ENCODE results near the gene IRF5. TPM values are rescaled to one million over a fixed set of nuclear protein-coding genes. Genes with fewer than 3 reads are reported as not detected.

Gene IRF5
- total RNA-seq, 1 experiment from 2014 or later = 0.66 TPM

- POLR2A ChIA-PET = no interaction called here
- H3K27me3 Mint-ChIP-seq (ENCODE audit: low read depth) = peaks cover 7% of the 10 kb centered on the region; the same call in 1 of the 2 replicates
Measured at GRCh38 chr7:128890306-128891109, 47.2 kb upstream of the IRF5 start.

More at GRCh38 chr7:128890306-128891109, 47.2 kb upstream of the IRF5 start:
- TF ChIP-seq, protein P1, sequence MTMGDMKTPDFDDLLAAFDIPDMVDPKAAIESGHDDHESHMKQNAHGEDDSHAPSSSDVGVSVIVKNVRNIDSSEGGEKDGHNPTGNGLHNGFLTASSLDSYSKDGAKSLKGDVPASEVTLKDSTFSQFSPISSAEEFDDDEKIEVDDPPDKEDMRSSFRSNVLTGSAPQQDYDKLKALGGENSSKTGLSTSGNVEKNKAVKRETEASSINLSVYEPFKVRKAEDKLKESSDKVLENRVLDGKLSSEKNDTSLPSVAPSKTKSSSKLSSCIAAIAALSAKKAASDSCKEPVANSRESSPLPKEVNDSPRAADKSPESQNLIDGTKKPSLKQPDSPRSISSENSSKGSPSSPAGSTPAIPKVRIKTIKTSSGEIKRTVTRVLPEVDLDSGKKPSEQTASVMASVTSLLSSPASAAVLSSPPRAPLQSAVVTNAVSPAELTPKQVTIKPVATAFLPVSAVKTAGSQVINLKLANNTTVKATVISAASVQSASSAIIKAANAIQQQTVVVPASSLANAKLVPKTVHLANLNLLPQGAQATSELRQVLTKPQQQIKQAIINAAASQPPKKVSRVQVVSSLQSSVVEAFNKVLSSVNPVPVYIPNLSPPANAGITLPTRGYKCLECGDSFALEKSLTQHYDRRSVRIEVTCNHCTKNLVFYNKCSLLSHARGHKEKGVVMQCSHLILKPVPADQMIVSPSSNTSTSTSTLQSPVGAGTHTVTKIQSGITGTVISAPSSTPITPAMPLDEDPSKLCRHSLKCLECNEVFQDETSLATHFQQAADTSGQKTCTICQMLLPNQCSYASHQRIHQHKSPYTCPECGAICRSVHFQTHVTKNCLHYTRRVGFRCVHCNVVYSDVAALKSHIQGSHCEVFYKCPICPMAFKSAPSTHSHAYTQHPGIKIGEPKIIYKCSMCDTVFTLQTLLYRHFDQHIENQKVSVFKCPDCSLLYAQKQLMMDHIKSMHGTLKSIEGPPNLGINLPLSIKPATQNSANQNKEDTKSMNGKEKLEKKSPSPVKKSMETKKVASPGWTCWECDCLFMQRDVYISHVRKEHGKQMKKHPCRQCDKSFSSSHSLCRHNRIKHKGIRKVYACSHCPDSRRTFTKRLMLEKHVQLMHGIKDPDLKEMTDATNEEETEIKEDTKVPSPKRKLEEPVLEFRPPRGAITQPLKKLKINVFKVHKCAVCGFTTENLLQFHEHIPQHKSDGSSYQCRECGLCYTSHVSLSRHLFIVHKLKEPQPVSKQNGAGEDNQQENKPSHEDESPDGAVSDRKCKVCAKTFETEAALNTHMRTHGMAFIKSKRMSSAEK (CRISPR knock-in tag; IDR thresholded peaks at IDR 0.05; ENCODE audit: borderline replicate concordance) = no peak
- TF ChIP-seq ESRRA (CRISPR knock-in tag; IDR thresholded peaks at IDR 0.05; ENCODE audit: borderline replicate concordance) (no peak), NR1H2 (CRISPR knock-in tag; IDR thresholded peaks at IDR 0.05) (no peak), GTF2I (CRISPR knock-in tag; conservative IDR thresholded peaks at IDR 0.05) (no peak), PREB (CRISPR knock-in tag; IDR thresholded peaks at IDR 0.05; ENCODE audit: borderline replicate concordance) (no peak), ZNF396 (CRISPR knock-in tag; IDR thresholded peaks at IDR 0.05; ENCODE audit: borderline replicate concordance) (no peak), SP1 (CRISPR knock-in tag; conservative IDR thresholded peaks at IDR 0.05) (no peak), USF1 (CRISPR knock-in tag; IDR thresholded peaks at IDR 0.05) (no peak), TEAD4 (CRISPR knock-in tag; IDR thresholded peaks at IDR 0.05) (no peak), MYBL2 (CRISPR knock-in tag; IDR thresholded peaks at IDR 0.05) (no peak), SMAD4 (CRISPR knock-in tag; IDR thresholded peaks at IDR 0.05) (no peak)
- TF ChIP-seq, protein P2, sequence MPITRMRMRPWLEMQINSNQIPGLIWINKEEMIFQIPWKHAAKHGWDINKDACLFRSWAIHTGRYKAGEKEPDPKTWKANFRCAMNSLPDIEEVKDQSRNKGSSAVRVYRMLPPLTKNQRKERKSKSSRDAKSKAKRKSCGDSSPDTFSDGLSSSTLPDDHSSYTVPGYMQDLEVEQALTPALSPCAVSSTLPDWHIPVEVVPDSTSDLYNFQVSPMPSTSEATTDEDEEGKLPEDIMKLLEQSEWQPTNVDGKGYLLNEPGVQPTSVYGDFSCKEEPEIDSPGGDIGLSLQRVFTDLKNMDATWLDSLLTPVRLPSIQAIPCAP (CRISPR knock-in tag; IDR thresholded peaks at IDR 0.05) = no peak
- TF ChIP-seq, protein P3, sequence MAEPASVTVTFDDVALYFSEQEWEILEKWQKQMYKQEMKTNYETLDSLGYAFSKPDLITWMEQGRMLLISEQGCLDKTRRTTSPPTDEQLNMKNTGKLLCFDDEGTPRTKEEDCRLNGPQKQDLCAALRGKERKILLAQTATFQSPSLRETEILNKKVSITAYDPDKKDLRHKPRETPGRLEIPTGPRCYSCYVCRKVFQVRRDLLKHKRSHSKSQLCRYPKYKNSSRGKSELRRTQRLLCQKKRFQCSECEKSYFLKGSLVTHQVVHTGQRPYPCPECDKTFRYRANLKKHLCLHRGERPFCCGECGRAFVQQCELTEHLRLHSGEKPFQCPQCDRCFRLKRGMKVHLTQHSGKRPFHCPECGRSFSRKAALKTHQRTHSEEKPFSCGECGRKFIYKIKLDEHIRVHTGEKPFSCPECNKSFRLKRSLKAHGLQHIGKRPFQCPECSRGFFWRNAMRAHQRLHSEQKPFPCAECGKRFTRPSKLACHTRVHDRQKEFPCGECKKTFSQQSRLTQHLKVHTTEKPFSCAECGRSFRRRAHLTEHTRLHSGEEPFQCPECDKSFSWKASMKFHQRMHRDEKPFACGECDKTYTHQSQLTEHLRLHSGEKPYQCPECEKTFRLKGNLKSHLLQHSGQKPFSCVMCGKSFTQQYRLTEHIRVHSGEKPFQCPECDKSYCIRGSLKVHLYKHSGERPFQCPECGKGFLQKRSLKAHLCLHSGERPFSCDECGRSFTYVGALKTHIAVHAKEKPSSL (CRISPR knock-in tag; conservative IDR thresholded peaks at IDR 0.05) = no peak
- ATAC-seq = peak; percentile 23
- CTCF ChIA-PET = interaction anchor here (1.4 to 1.5 kb wide), 2 partner anchors 56 to 717 kb away, joined by 3 to 6 read pairs; no protein-coding TSS in a partner anchor
- no peaks in the 10 kb centered on the region for H3K36me3 Mint-ChIP-seq
- peaks cover 3% of the 10 kb centered on the region; the same call in 1 of the 2 replicates for H3K4me1 Mint-ChIP-seq
- H3K4me3 Mint-ChIP-seq = peak overlapping the region; percentile 50
- H3K27ac Mint-ChIP-seq = no peak overlapping the region
- peak; percentile 52 for DNase-seq (ENCODE audit: low spot score)
- H3K9me3 Mint-ChIP-seq = no peaks in the 10 kb centered on the region
